ENCODE results near the gene ID2.

DNA sequence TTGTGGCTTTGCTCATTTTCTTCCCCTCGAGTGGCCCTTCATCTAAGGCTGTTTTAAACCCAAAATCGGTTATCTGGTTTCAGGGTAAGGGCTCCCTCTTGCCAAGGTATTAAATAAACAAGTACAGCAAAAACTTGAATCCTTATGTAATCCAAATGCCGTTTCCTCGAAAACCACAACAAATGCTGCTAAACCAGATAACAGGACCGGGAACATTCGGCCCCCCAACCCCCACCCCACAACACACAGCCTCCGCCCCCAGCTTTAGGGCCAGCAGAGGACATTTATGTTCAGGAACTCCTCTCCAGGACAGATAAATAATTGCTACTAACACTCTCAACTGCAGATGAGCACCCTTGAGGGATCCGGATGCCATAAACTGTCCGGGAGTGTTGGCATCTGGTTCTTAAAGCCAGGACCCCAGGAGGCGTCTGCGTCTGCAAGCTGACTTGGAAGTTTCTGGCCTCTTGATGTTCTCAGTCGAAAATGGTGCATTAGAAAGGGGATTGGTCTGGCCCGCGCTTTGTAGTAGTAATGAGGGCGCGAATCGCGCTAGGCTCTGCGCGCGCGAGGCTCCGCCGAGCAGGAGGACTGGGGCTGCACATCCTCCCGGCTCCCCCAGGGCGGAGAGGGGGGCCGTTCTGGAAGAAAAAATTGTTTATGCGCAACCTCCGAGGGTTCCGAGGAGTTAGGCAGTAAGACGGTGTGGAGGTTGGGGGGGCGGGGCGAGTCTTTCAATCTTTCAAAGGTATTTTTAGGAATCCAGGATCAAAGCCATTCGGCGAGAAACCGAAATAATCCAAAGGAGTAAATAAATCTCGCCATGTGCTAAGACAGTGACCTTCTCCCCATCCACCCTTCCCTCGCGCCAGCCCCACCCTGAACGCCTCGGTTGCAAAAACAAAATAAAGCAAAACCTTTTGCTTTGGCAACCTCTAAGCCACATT is 3.9 kb upstream of the ID2 start:
- TF ChIP-seq, protein P1, sequence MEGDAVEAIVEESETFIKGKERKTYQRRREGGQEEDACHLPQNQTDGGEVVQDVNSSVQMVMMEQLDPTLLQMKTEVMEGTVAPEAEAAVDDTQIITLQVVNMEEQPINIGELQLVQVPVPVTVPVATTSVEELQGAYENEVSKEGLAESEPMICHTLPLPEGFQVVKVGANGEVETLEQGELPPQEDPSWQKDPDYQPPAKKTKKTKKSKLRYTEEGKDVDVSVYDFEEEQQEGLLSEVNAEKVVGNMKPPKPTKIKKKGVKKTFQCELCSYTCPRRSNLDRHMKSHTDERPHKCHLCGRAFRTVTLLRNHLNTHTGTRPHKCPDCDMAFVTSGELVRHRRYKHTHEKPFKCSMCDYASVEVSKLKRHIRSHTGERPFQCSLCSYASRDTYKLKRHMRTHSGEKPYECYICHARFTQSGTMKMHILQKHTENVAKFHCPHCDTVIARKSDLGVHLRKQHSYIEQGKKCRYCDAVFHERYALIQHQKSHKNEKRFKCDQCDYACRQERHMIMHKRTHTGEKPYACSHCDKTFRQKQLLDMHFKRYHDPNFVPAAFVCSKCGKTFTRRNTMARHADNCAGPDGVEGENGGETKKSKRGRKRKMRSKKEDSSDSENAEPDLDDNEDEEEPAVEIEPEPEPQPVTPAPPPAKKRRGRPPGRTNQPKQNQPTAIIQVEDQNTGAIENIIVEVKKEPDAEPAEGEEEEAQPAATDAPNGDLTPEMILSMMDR (IDR thresholded peaks at IDR 0.05): peak in 1 of 4 experiments; percentile 32
- TF ChIP-seq POLR2AphosphoS5 (IDR thresholded peaks at IDR 0.05) (no peak), POLR2A (IDR thresholded peaks at IDR 0.05) (no peak)
